Measurements from ENCODE around the gene GPR137C. TPM values are rescaled to one million over a fixed set of nuclear protein-coding genes. Genes with fewer than 3 reads are reported as not detected.

Gene GPR137C, protein sequence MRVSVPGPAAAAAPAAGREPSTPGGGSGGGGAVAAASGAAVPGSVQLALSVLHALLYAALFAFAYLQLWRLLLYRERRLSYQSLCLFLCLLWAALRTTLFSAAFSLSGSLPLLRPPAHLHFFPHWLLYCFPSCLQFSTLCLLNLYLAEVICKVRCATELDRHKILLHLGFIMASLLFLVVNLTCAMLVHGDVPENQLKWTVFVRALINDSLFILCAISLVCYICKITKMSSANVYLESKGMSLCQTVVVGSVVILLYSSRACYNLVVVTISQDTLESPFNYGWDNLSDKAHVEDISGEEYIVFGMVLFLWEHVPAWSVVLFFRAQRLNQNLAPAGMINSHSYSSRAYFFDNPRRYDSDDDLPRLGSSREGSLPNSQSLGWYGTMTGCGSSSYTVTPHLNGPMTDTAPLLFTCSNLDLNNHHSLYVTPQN
- total RNA-seq, result 0.12 and 0.49 TPM in 2 replicates

DNA sequence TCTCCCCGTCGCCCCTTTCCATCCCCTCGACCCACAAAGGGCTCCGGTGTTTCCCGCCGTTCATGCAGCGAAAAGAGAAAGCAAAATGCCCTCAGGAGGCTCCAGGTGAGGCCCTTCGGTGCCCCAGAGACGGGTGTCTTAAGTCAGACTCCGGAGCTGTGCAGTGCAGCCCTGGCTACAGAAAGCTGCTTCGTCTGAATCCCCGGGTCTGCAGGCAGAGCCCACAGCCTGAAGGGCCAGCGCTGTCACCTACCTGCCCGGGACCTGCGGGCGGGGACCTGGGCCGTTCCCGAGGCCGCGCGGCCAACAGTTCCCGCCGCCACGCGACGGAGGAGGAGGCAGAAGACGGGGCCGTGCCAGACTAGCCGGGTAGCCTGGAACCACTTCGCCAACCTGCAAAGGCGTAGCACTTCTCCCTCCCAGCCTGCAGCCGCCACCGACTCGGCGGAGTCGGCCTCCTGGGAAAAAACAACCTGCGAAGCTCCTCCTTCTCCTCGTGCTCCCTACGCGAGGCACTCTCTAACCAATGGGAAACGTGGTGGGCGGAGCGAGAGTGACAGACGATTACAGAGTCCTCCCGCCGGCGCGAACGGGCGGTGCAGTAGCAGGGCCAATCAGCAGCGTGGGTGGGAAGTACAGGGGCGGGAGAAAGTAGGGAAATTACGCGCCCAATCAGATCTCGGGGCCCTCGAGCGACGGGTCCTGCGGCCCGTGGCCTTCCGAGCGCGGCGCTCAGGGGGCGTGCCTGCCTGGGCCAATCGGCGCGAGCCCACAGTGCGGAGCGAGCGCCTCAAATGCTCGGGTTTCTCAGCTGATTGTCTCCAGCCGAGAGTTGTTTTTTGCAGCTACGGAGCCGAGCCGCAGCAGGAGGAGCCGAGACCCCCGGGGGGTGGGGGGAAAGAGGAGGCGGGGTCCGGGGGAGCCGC is at the start of gene GPR137C, which contains the start of gene TXNDC16:
Gene GPR137C (plus strand): TSS at position 774 of the 926 bp plus-strand sequence. CDS start 312 bp downstream, outside the sequence.
Gene TXNDC16 (minus strand): TSS at position 443 of the 926 bp plus-strand sequence. CDS start 8,948 bp downstream, outside the sequence.

Other genes with a start within 250 kb of the GPR137C start
- gene PTGER2, start 238.5 kb upstream of the GPR137C start, total RNA-seq, result 0.97 and 1.1 TPM in 2 replicates
- 3.6 and 5.5 TPM in 2 replicates for gene TXNDC16, start 331 bp upstream of the GPR137C start, total RNA-seq
- 51.5 and 59.9 TPM in 2 replicates for gene ERO1A, start 142.7 kb downstream of the GPR137C start, total RNA-seq
- 56.6 and 63.1 TPM in 2 replicates for gene PSMC6, start 154.4 kb downstream of the GPR137C start, total RNA-seq
- 25.0 and 25.1 TPM in 2 replicates for gene STYX, start 177.3 kb downstream of the GPR137C start, total RNA-seq
- gene GNPNAT1, start 238.8 kb downstream of the GPR137C start, total RNA-seq, result 23.6 and 26.6 TPM in 2 replicates

Data from hair follicle dermal papilla cell (primary cell).